Measurements from ENCODE around the gene ABCB9.

Gene ABCB9

DNA sequence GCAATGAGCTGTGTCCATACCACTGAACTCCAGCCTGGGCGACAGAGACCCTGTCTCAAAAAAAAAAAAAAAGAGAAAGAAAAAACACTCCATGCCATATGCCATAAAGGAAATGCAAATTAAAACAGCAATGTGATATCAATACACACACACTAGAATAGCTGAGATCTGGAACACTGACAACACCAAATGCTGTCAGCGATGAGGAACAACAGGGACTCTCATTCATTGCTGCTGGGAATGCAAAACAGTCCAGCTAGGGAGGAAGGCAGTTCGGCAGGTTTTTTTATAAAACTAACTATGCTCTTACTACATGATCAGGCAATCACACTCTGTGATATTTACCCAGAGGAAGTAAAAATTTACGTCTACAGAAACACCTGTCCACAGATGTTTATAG lies 3.4 kb upstream of the ABCB9 start:
- H3K4me3 ChIP-seq (ENCODE audit: control insufficient read depth, low read depth, low read length) = no peak overlapping the region
- TF ChIP-seq, protein P1, sequence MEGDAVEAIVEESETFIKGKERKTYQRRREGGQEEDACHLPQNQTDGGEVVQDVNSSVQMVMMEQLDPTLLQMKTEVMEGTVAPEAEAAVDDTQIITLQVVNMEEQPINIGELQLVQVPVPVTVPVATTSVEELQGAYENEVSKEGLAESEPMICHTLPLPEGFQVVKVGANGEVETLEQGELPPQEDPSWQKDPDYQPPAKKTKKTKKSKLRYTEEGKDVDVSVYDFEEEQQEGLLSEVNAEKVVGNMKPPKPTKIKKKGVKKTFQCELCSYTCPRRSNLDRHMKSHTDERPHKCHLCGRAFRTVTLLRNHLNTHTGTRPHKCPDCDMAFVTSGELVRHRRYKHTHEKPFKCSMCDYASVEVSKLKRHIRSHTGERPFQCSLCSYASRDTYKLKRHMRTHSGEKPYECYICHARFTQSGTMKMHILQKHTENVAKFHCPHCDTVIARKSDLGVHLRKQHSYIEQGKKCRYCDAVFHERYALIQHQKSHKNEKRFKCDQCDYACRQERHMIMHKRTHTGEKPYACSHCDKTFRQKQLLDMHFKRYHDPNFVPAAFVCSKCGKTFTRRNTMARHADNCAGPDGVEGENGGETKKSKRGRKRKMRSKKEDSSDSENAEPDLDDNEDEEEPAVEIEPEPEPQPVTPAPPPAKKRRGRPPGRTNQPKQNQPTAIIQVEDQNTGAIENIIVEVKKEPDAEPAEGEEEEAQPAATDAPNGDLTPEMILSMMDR (conservative IDR thresholded peaks at IDR 0.05; ENCODE audit: control insufficient read depth, insufficient read depth, low read depth, low read length) = no peak

DNA sequence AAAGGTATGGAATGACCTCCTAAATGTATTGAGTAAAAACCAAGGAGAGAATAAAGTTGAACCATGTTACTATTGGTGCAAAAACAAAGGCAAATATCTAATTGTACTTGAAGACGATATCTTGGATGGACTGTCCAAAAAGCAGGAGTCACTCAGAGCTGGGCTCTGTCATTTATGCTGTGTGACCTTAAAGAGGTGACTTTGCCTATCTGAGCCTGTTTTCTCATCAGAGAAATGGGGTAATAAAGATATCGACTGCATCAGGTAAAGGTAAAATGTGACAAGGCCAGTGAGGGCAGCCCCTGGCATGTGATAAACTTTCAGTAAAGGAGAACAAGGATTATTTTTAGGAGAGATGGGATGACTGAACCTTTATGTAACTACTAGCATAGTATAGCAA lies 1.8 kb upstream of the ABCB9 start:
- no peak for DNase-seq (ENCODE audit: low read depth)
- TF ChIP-seq, protein P1 (conservative IDR thresholded peaks at IDR 0.05; ENCODE audit: control insufficient read depth, insufficient read depth, low read depth, low read length) = no peak
- H3K4me3 ChIP-seq (ENCODE audit: control insufficient read depth, low read depth, low read length) = no peak overlapping the region

More for the DNA sequence above, 3.4 kb upstream of the ABCB9 start:
- DNase-seq (ENCODE audit: low read depth) = no peak

DNA sequence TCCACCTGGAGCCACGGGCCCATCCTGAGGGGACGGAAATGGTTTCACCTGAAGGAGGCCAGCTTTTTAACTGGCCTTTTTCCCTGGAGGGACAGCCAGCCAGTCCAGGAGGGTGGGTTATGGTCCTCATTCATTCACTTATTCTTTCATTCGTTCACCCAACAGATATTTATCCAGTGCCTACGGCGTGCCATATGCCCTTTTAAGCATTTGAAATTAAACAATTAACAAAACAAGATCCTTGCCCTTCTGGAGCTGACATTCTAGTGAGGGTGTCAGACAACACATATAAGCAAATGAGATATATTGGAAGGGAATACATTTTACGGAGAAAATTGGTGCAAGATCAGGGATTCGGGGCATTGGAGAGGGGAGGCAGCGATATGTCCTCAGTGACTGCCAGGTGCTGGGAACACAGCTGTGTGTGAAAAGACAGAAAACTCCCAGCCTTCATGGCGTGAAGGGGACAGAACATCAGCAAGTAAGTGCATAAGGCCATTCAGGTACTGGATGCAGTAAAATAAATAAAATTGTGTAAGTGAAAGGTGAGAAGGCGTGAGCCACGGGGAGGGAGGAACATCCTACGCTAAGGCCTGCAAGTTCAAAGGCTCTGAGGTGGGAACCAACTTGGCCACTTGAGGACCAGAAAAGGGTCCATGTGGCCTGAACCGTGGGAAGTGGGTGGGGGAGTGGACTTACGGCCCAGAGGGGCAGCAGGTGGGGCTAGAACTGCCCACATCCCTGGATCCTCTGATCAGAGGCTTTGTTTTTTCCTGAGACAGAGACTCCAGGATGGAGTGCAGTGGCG lies 684 bp upstream of the ABCB9 start:
- TF ChIP-seq, protein P1 (conservative IDR thresholded peaks at IDR 0.05; ENCODE audit: control insufficient read depth, insufficient read depth, low read depth, low read length) = no peak
- H3K4me3 ChIP-seq (ENCODE audit: control insufficient read depth, low read depth, low read length) = no peak overlapping the region
- DNase-seq (ENCODE audit: low read depth) = no peak

DNA sequence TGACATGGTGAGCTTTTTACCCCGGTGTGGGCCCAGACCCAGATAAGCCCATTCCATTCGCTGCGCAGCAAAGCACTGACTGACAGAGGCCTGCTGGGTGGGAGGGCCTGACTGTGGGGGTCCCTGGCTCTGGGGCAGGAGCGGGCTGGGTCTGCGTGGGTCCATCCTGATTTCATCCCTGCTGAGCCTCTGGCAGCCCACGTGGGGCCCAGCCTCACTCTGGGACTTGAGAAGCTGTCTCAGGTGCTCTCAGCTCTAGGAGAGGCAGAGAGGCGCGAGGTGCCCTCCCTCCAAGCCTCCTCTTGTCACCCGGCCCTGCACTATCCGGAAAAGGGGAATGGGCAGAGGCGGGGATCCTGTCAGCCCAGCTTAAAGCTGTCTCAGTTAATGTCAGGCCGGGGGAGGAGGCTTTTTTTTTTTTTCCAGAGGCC lies 927 bp downstream of the ABCB9 start:
- TF ChIP-seq, protein P1 (conservative IDR thresholded peaks at IDR 0.05; ENCODE audit: control insufficient read depth, insufficient read depth, low read depth, low read length) = no peak
- DNase-seq (ENCODE audit: low read depth) = no peak
- peak overlapping the region; percentile 79 for H3K4me3 ChIP-seq (ENCODE audit: control insufficient read depth, low read depth, low read length)

DNA sequence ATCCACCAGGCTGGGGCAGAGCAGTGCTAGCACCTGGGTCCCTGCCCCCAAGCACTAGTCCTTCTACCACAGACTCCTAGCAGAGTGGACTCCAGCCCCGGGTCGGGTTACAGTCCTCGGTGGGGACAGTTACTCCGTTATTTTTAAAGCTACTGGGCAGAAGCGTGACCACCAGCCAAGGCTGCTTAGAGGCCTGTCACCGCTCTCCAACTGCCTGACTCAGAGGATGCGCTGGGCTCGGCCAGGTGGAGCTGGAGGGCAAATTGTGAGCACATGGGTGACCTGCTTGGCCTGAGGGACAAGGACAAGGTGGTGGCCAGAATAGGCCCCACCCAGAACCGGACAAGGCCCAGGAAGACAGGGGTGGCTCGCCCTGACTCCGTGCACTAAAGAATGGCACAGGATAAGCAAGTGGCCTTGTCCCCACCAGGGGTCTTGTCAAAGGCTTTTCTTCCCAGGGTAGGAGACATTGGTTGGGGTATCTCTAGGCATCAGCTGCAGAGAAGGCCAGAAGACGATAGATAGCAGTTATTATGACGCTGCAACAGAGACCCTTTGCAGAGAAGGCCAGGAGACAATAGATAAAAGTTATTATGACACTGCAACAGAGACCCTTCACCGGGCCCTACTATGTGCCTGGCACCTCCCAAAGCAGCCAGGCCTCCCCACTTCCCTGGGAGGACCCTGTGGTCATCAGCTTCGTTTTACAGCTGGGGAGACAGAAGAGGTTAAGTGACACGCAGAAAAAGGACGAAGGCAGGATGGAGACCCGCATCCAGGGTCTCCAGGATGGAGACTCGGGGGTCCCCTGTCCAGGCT lies 1.6 kb downstream of the ABCB9 start:
- no peak for DNase-seq (ENCODE audit: low read depth)
- TF ChIP-seq, protein P1 (conservative IDR thresholded peaks at IDR 0.05; ENCODE audit: control insufficient read depth, insufficient read depth, low read depth, low read length) = no peak
- H3K4me3 ChIP-seq (ENCODE audit: control insufficient read depth, low read depth, low read length) = no peak overlapping the region

DNA sequence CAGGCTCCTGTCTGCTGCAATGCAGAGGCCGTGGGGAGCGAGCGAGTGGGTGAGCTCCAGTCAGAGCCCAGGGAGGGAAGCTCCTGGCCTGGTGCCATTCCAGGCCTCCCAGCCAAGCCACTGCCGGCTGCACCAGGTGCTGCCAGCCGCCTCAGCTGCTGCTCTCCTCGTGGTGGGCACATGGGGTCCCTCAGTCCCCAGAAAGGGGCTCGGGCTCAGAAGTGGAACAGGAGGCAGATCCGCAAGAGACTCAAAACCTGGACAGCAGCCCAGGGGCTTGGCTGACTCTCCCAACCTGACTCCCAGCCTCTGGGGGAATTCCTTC lies 2.4 kb downstream of the ABCB9 start:
- peak; percentile 64 for DNase-seq (ENCODE audit: low read depth)
- H3K4me3 ChIP-seq (ENCODE audit: control insufficient read depth, low read depth, low read length) = no peak overlapping the region
- TF ChIP-seq, protein P1 (conservative IDR thresholded peaks at IDR 0.05; ENCODE audit: control insufficient read depth, insufficient read depth, low read depth, low read length) = no peak

Data from fibroblast of mammary gland (primary cell).